GM21367 (cell line): ENCODE data around the gene FRMD5.
"Not testable (repeated sequence)": the region's sequence is repeated elsewhere in the genome, so short reads cannot be mapped to it uniquely, and the experiment has no call there.

ENCODE experiments used
- ATAC-seq: cut with Tn5 transposase; IDR thresholded peaks from one replicate; pipeline ENCODE4 v1.9.1; 2021; ENCODE audit not compliant: unreplicated experiment

Gene FRMD5

DNA sequence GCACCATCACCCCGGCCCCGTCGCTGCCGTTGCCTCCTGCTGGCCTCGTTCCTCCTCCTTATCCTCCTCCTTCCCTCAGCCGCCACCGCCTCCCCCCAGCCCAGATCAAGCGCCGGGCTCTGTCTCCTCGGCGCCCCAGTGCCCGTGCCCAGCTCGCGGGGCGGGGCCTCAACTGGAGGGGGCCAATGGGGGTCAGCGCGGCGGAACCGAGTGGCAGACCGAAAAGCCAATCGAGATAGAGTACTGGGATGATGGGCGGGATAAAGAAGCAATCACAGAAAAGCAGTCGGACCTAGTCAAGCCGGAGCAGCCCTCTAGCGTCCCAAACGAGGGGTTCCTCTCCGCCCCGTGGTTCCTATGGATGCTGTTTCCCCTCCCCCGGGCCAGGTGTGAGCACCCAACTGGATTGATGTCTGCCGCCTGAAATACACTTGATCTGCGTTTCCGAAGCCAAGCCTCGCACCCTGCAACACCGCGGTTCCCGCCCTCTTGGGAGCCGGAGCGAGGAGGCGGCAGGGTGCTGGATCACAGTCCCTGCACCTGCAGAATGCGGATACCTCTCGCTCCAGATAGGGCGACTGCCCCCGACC lies at the start of gene FRMD5:
TSS of gene FRMD5 (minus strand) at position 121 of the 590 bp plus-strand sequence.
- peak; percentile 88 for ATAC-seq

DNA sequence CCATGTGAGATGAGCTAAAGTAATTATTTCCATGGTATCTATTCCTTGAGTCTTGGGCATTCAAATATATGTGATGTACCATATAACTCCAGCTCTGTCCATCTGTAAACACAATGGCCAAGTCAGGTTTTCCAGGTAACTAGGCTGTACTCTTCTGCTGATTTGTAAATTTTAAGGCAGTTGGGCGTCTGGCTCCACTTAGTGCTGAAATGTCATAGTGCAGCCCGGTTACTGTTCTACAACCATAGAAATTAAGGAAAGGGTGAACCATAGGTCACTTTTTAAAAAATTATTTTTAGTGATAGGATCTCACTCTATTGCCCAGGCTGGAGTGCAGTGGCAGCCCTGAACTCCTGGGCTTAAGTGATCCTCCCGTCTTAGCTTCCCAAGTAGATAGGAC lies 48.8 kb upstream of the FRMD5 start:
- ATAC-seq: no peak

DNA sequence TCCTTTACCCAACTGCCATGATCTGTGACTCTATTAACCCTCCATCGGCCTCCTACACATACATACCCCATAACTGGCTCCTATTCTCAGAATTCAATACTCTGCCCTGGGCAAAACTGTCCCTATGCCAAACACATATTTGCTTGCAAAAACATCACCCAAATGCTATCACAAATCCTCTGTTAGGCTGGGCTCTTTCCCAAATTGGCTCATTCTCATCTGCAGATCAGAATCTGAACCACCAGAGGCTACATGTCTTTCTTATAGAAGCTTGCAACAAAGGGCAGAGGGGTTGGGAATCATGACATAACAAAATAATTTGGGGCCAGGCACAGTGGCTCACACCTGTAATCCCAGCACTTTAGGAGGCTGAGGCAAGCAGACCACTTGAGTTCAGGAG lies 48.1 kb upstream of the FRMD5 start:
- no peak for ATAC-seq

- no peak for ATAC-seq
Measured at GRCh38 chr15:44231842-44232241, 36.8 kb upstream of the FRMD5 start.

DNA sequence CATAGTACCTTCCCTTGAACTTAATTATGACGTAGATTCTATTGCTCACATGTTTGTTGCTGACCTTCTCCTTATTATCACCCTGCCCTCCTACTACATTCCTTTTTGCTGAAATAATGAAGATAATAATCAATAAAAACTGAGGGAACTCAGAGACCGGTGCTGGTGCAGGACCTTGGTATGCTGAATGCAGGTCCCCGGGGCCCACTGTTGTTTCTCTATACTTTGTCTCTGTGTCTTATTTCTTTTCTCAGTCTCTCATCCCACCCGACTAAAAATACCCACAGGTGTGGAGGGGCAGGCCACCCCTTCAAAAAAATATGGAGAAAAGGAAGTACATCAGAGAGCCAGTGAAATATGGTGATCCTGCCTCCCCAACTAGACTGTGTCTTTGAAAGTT lies 34.2 kb upstream of the FRMD5 start:
- not testable (repeated sequence) for ATAC-seq

GRCh38 chr15:44227584-44227983 lies 32.5 kb upstream of the FRMD5 start:
- ATAC-seq: no peak

DNA sequence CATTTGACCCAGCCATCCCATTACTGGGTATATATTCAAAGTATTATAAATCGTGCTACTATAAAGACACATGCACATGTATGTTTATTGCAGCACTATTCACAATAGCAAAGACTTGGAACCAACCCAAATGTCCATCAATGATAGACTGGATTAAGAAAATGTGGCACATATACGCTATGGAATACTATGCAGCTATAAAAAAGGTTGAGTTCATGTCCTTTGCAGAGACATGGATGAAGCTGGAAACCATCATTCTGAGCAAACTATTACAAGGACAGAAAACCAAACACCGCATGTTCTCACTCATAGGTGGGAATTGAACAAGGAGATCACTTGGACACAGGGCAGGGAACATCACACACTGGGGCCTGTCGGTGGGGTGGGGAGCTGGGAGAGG lies 31.9 kb upstream of the FRMD5 start:
- ATAC-seq: not testable (repeated sequence)

- ATAC-seq: no peak
Measured at GRCh38 chr15:44222478-44222877, 27.4 kb upstream of the FRMD5 start.

- ATAC-seq: no peak
Measured at GRCh38 chr15:44219073-44219472, 24.0 kb upstream of the FRMD5 start.

DNA sequence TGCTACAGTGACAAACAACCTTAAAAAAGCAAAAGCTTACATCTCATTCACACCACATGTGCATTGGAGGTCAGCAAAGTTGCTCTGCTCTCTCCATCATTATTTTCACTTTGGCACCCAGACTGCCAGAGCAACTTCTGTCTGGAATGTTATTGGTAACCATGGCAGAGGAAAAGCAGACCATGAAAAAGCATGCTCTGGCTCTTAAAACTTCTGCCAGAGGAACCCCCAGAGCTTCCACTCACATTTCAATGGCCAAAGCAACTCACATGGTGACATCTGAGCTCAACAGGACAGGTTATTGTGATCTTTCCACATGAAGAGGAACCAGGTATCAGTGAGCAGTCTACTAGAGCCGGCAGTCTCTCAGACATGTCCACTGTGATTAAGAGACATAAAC lies 21.9 kb upstream of the FRMD5 start:
- no peak for ATAC-seq

DNA sequence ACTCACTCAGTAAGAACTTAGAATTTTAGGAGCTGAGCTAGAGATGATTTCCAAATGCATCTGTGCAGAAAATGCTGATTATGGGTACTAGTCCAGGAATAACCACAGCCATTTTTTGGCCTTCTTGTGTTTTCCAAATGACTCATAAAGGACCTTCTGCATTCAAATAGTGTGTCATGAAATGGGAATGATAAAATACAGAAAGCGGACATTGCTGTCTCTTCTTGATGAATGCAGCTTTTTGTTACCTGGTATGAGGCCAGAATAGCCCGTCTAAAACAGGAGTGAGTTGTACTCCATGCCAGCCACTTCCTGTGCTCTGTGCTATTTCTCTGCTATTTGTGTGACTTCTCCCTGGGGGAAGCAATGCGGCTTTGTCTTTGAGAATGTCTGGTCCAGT lies 20.5 kb upstream of the FRMD5 start:
- ATAC-seq: no peak

DNA sequence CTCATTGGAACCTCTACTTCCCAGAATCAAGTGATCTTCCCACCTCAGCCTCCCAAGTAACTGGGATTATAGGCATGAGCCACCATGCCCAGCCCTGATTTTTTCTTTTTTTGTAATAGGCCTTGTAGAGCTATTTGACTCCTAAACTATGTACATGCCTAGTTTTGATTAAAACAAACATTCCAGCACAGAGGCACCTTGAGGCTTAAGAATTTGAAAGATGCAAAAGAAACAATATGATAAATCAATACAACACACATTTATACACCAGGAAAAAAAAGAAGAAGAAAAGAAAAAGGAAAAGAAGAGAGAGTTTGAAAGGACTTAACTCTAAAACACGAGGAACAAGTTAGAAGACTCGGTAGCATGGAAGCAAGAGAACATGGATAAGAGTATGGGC lies 13.9 kb upstream of the FRMD5 start:
- ATAC-seq: no peak

GRCh38 chr15:44207643-44208042 lies 12.6 kb upstream of the FRMD5 start:
- ATAC-seq: no peak

DNA sequence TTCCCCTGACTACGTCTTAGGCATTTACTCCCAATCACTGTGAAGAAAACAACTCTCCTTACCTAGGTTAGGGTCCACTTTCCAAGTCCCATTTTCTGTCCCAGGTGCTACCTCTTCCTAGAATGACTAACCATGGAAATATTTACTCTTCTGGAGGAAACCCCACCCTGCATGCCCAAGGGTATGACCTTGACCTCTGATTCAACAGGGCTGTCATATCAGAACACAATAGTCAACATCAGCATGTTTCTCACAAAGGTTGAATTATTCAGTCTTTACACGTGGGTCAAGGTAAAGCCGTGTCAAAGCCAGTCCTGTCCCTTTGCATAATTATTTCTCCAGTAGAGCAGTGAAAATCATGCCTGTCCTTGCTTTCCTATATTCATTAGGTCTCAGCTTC lies 4.3 kb upstream of the FRMD5 start:
- ATAC-seq: no peak

- peak; percentile 7 for ATAC-seq
Measured at GRCh38 chr15:44194323-44195150, 534 bp downstream of the FRMD5 start.

DNA sequence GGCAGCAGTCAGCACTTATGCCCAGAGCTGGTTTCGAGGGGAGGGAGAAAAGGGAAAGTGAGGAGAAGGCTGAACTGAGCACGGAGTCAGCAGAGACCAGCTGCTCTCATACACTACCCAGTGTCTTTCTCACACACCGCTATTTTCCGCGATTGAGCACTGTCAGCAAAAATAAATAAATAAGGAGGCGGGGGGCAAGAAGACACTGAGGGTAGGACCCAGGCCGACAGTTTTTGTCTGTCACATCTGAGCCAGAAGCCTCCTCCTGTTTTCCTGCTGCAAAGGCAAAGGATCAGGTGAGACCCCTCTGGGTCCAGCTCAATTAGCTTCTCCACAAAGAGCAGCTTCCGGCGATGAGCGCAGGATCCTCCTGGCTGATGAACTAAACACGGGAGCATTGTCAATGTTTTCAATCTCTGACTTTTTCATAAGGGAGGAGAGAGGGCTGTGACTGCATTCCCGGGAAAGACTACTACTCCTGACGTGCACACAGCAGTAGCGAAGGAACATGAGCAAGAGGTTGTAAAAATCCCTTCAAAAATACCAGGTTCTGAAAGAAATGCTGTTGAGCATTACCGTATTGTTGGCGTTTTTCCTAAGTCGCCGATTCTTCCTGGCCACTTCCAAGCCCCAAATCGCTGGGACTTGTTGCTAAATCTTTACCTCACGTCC lies 1.3 kb downstream of the FRMD5 start:
- no peak for ATAC-seq

DNA sequence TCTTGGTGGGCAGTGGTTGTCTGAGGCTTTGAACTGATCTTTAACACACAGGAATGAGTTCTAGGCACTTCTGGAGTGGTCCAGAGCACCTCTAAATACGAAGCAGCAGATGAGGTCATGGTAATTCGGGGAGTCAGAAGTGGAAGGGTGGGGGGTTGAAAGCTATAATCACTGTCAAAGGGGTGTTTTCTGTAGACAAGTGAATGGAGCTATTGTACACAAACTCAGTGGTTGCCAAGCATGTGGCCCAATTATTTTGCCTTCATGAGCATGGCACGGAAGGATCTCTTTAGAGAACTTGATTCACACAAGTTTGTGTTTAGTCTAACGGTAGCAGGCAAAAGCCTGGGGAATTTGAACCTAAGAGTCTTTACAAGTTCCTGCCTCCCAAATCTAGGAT lies 6.3 kb downstream of the FRMD5 start:
- ATAC-seq: no peak

DNA sequence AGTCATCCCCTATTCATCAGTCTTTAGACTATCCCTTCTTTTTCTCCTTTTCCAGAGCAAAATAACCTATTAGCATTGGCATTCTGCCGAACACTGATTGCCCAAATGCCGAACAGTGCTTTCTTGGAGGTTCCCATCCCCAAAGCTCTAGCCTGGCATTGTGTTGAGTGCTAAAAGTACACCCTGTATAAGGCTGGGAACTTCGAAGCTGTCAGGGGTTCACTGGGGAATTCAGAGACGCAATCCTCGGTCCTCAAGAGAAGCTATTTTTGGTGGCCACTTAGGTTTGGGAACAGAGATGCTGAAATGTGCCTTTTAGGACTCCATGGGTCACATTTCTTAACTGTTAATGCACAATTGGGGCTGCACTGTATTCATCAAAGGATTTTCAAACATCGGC lies 8.4 kb downstream of the FRMD5 start:
- no peak for ATAC-seq

DNA sequence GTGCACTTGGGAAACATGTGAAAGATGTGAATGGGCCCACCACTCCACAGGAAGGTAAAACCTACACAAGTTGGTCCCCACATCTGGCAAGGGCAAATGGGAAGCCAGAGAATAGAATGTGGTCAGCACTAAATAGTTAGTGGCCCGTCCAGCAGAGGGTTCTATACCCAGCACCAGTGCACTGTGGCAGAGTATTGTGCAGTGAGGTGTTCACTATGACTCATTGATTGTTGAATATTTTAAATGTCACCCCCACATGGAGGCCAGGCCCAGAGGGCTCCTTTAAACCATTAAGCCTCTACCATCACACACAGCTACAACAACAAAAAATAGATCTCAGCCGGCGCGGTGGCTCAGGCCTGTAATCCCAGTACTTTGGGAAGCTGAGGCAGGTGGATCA lies 11.7 kb downstream of the FRMD5 start:
- ATAC-seq: no peak

- ATAC-seq: no peak
Measured at GRCh38 chr15:44181410-44181809, 13.7 kb downstream of the FRMD5 start.

GRCh38 chr15:44177139-44177538 lies 17.9 kb downstream of the FRMD5 start:
- ATAC-seq: no peak

GRCh38 chr15:44173813-44174212 lies 21.3 kb downstream of the FRMD5 start:
- ATAC-seq: no peak
